ENCODE measurements around the gene ASPN.
A peak's percentile ranks its signal among the peaks of the same experiment; 100 is the strongest.

Gene ASPN

DNA sequence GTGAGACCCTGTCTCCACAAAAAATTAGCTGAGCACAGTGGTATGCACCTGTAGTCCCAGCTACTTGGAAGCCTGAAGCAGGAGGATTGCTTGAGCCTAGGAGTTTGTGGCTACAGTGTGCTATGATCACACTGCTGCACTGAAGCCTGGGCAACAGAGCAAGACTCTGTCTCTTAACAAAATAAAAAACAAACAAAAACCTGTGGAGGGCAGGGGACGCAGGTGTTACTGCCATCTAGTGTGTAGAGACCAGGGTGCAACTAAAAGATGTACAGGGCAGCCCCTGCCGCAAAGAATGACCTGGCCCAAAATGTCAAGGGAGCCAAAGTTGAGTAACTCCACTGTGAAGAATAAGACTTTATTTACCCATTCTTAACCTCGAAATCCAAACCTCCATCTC lies 27.1 kb downstream of the ASPN start:
- no peak overlapping the region for H3K4me3 ChIP-seq (ENCODE audit: low read length)
- H3K9ac ChIP-seq (ENCODE audit: low read length): no peak overlapping the region
- H3K4me1 ChIP-seq (ENCODE audit: control insufficient read depth, insufficient read depth, low read length): peaks cover 2% of the 10 kb centered on the region
- H3K27me3 ChIP-seq (ENCODE audit: control insufficient read depth, insufficient read depth, low read length): no peaks in the 10 kb centered on the region
- no peak overlapping the region for H3K27ac ChIP-seq (ENCODE audit: low read depth, low read length)
- no peaks in the 10 kb centered on the region for H3K36me3 ChIP-seq (ENCODE audit: control insufficient read depth, insufficient read depth, low read length)

GRCh38 chr9:92446536-92446935 lies 35.8 kb downstream of the ASPN start:
- no peaks in the 10 kb centered on the region for H3K36me3 ChIP-seq (ENCODE audit: control insufficient read depth, insufficient read depth, low read length)
- no peaks in the 10 kb centered on the region for H3K4me1 ChIP-seq (ENCODE audit: control insufficient read depth, insufficient read depth, low read length)
- H3K27ac ChIP-seq (ENCODE audit: low read depth, low read length): no peak overlapping the region
- H3K27me3 ChIP-seq (ENCODE audit: control insufficient read depth, insufficient read depth, low read length): no peaks in the 10 kb centered on the region
- no peak overlapping the region for H3K4me3 ChIP-seq (ENCODE audit: low read length)
- H3K9ac ChIP-seq (ENCODE audit: low read length): no peak overlapping the region

- no peaks in the 10 kb centered on the region for H3K36me3 ChIP-seq (ENCODE audit: control insufficient read depth, insufficient read depth, low read length)
- H3K27ac ChIP-seq (ENCODE audit: low read depth, low read length): no peak overlapping the region
- H3K4me1 ChIP-seq (ENCODE audit: control insufficient read depth, insufficient read depth, low read length): no peaks in the 10 kb centered on the region
Measured at GRCh38 chr9:92444841-92445240, 37.5 kb downstream of the ASPN start.

GRCh38 chr9:92440751-92441046 lies 41.6 kb downstream of the ASPN start:
- H3K36me3 ChIP-seq (ENCODE audit: control insufficient read depth, insufficient read depth, low read length): no peaks in the 10 kb centered on the region
- H3K27me3 ChIP-seq (ENCODE audit: control insufficient read depth, insufficient read depth, low read length): no peaks in the 10 kb centered on the region
- H3K27ac ChIP-seq (ENCODE audit: low read depth, low read length): no peak overlapping the region
- no peaks in the 10 kb centered on the region for H3K4me1 ChIP-seq (ENCODE audit: control insufficient read depth, insufficient read depth, low read length)
- H3K4me3 ChIP-seq (ENCODE audit: low read length): no peak overlapping the region
- no peak overlapping the region for H3K9ac ChIP-seq (ENCODE audit: low read length)

More at GRCh38 chr9:92444841-92445240, 37.5 kb downstream of the ASPN start:
- no peak overlapping the region for H3K4me3 ChIP-seq (ENCODE audit: low read length)
- no peak overlapping the region for H3K9ac ChIP-seq (ENCODE audit: low read length)
- H3K27me3 ChIP-seq (ENCODE audit: control insufficient read depth, insufficient read depth, low read length): no peaks in the 10 kb centered on the region

GRCh38 chr9:92439921-92440750 lies 42.2 kb downstream of the ASPN start:
- Histone ChIP-seq H3K27ac (ENCODE audit: low read depth, low read length) (no peak overlapping the region), H3K4me1 (ENCODE audit: control insufficient read depth, insufficient read depth, low read length) (no peaks in the 10 kb centered on the region), H3K27me3 (ENCODE audit: control insufficient read depth, insufficient read depth, low read length) (no peaks in the 10 kb centered on the region), H3K9ac (ENCODE audit: low read length) (no peak overlapping the region), H3K36me3 (ENCODE audit: control insufficient read depth, insufficient read depth, low read length) (no peaks in the 10 kb centered on the region), H3K4me3 (ENCODE audit: low read length) (no peak overlapping the region)

DNA sequence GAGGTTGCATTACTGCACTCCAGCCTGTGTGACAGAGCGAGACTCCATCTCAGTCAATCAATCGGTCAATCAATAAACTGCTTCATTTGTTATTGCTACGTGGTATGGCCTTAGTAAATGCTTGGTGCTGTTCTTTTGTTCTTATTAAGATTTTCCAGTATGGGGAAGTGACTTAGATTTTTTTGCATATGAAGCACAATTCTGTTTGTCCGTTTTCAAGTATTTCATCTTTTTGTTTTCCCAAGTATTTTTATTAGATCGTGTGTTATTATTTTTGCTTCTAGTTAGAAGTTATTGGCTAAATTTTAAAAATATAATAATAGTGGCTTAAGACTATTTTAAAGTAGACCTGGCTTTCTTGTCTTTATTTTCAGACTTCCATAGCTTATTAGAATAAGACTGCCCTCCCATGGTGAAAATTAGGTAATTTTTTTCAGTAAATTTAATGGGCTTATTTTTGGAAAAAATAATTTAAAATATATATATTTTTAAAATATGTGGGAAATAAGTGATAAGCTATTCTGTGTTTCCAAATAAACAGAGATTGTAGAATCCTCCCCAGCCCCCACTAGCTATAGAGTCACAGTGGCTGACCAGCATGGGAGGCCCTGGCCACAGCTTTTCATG lies 43.3 kb downstream of the ASPN start:
- H3K4me3 ChIP-seq (ENCODE audit: low read length): no peak overlapping the region
- no peaks in the 10 kb centered on the region for H3K36me3 ChIP-seq (ENCODE audit: control insufficient read depth, insufficient read depth, low read length)
- H3K27me3 ChIP-seq (ENCODE audit: control insufficient read depth, insufficient read depth, low read length): no peaks in the 10 kb centered on the region
- no peak overlapping the region for H3K9ac ChIP-seq (ENCODE audit: low read length)
- no peak overlapping the region for H3K27ac ChIP-seq (ENCODE audit: low read depth, low read length)
- no peaks in the 10 kb centered on the region for H3K4me1 ChIP-seq (ENCODE audit: control insufficient read depth, insufficient read depth, low read length)

DNA sequence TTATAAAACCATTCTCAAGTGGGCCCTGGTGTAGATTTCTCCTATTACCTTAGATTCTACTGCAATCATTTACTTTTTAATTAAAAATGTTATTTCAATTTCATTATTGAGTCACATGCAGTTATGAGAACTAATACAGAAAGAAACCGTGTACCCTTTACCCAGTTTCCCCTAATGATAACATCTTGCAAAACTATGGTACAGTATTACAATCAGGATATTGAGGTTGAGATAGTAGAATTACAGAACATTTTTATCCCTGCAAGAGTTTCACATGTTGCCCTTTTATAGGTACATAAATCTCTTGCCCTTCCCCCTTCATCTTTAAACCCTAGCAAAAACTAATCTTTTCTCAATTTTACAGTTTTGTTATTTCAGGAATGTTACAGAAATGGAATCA lies 47.0 kb downstream of the ASPN start:
- Histone ChIP-seq H3K27ac (ENCODE audit: low read depth, low read length) (no peak overlapping the region), H3K27me3 (ENCODE audit: control insufficient read depth, insufficient read depth, low read length) (no peaks in the 10 kb centered on the region), H3K4me3 (ENCODE audit: low read length) (no peak overlapping the region), H3K4me1 (ENCODE audit: control insufficient read depth, insufficient read depth, low read length) (no peaks in the 10 kb centered on the region), H3K36me3 (ENCODE audit: control insufficient read depth, insufficient read depth, low read length) (no peaks in the 10 kb centered on the region), H3K9ac (ENCODE audit: low read length) (no peak overlapping the region)

GRCh38 chr9:92432972-92433548 lies 49.2 kb downstream of the ASPN start:
- no peak overlapping the region for H3K4me3 ChIP-seq (ENCODE audit: low read length)
- H3K27ac ChIP-seq (ENCODE audit: low read depth, low read length): no peak overlapping the region
- H3K36me3 ChIP-seq (ENCODE audit: control insufficient read depth, insufficient read depth, low read length): no peaks in the 10 kb centered on the region
- no peaks in the 10 kb centered on the region for H3K4me1 ChIP-seq (ENCODE audit: control insufficient read depth, insufficient read depth, low read length)
- no peak overlapping the region for H3K9ac ChIP-seq (ENCODE audit: low read length)
- no peaks in the 10 kb centered on the region for H3K27me3 ChIP-seq (ENCODE audit: control insufficient read depth, insufficient read depth, low read length)

- H3K9ac ChIP-seq (ENCODE audit: low read length): no peak overlapping the region
- no peaks in the 10 kb centered on the region for H3K27me3 ChIP-seq (ENCODE audit: control insufficient read depth, insufficient read depth, low read length)
- no peak overlapping the region for H3K27ac ChIP-seq (ENCODE audit: low read depth, low read length)
- no peaks in the 10 kb centered on the region for H3K4me1 ChIP-seq (ENCODE audit: control insufficient read depth, insufficient read depth, low read length)
- no peak overlapping the region for H3K4me3 ChIP-seq (ENCODE audit: low read length)
- H3K36me3 ChIP-seq (ENCODE audit: control insufficient read depth, insufficient read depth, low read length): no peaks in the 10 kb centered on the region
Measured at GRCh38 chr9:92432350-92432749, 50.0 kb downstream of the ASPN start.

DNA sequence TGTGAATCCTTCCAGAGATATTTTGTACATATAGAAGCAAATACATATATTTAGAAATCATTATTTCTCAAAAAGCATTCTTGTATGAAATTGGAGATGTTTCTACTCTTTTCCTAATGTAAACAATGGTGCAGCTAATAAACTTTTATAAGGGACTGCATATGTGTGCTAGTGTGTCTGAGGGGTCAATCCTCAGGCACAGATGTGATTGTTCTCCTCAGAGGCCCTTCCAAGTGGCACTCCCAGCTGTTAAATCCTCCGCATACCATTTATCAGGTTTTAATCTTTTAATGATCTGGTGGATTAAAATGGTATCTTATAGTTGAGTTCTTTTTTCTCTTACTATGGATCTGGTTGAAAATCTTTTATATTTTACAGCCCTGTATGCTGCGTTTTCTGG lies 52.5 kb downstream of the ASPN start:
- no peaks in the 10 kb centered on the region for H3K27me3 ChIP-seq (ENCODE audit: control insufficient read depth, insufficient read depth, low read length)
- no peaks in the 10 kb centered on the region for H3K4me1 ChIP-seq (ENCODE audit: control insufficient read depth, insufficient read depth, low read length)
- no peak overlapping the region for H3K9ac ChIP-seq (ENCODE audit: low read length)
- no peak overlapping the region for H3K27ac ChIP-seq (ENCODE audit: low read depth, low read length)
- no peaks in the 10 kb centered on the region for H3K36me3 ChIP-seq (ENCODE audit: control insufficient read depth, insufficient read depth, low read length)
- no peak overlapping the region for H3K4me3 ChIP-seq (ENCODE audit: low read length)

- H3K27me3 ChIP-seq (ENCODE audit: control insufficient read depth, insufficient read depth, low read length): no peaks in the 10 kb centered on the region
- no peak overlapping the region for H3K4me3 ChIP-seq (ENCODE audit: low read length)
- H3K4me1 ChIP-seq (ENCODE audit: control insufficient read depth, insufficient read depth, low read length): no peaks in the 10 kb centered on the region
- H3K9ac ChIP-seq (ENCODE audit: low read length): no peak overlapping the region
- H3K36me3 ChIP-seq (ENCODE audit: control insufficient read depth, insufficient read depth, low read length): no peaks in the 10 kb centered on the region
- peak overlapping the region; percentile 34 for H3K27ac ChIP-seq (ENCODE audit: low read depth, low read length)
Measured at GRCh38 chr9:92426501-92427145, 55.7 kb downstream of the ASPN start.

- Histone ChIP-seq H3K4me3 (ENCODE audit: low read length) (no peak overlapping the region), H3K27ac (ENCODE audit: low read depth, low read length) (peak overlapping the region; percentile 37), H3K4me1 (ENCODE audit: control insufficient read depth, insufficient read depth, low read length) (no peaks in the 10 kb centered on the region), H3K27me3 (ENCODE audit: control insufficient read depth, insufficient read depth, low read length) (no peaks in the 10 kb centered on the region), H3K9ac (ENCODE audit: low read length) (no peak overlapping the region), H3K36me3 (ENCODE audit: control insufficient read depth, insufficient read depth, low read length) (no peaks in the 10 kb centered on the region)
Measured at GRCh38 chr9:92425474-92425873, 56.8 kb downstream of the ASPN start.

Measured in rectal smooth muscle tissue (tissue), 1 donor.